GM12801 (cell line): ENCODE results near the gene HPRT1.

Experiments used
- TF ChIP-seq, protein P1 (sequence below): IDR thresholded peaks from one replicate; pipeline ENCODE4 v1.5.1; 2011; ENCODE audit warnings: control low read depth; ENCODE audit not compliant: insufficient read length; ENCODE audit errors: extremely low read depth

Gene HPRT1

GRCh38 chrX:134478374-134478773, 18.4 kb downstream of the HPRT1 start:
- TF ChIP-seq, protein P1, sequence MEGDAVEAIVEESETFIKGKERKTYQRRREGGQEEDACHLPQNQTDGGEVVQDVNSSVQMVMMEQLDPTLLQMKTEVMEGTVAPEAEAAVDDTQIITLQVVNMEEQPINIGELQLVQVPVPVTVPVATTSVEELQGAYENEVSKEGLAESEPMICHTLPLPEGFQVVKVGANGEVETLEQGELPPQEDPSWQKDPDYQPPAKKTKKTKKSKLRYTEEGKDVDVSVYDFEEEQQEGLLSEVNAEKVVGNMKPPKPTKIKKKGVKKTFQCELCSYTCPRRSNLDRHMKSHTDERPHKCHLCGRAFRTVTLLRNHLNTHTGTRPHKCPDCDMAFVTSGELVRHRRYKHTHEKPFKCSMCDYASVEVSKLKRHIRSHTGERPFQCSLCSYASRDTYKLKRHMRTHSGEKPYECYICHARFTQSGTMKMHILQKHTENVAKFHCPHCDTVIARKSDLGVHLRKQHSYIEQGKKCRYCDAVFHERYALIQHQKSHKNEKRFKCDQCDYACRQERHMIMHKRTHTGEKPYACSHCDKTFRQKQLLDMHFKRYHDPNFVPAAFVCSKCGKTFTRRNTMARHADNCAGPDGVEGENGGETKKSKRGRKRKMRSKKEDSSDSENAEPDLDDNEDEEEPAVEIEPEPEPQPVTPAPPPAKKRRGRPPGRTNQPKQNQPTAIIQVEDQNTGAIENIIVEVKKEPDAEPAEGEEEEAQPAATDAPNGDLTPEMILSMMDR, result no peak

DNA sequence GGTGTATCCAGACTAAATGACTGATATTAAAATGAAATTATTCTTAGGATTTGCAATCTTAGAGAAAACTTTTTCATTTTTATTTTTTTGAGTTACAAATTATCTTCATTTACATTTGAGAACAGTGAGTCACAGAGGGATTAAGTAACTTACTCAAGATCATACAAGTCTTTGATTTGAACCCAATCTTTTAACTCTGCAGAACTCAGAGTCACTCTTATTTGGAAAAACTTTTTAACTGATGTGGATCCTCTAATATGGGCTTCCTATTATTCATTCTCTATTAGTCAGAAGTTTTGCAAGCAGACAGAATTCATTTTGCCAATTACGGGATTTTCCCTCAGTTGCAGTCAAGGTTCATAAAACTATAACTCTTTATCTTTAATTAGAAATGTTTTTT, 20.1 kb downstream of the HPRT1 start:
- TF ChIP-seq, protein P1, result no peak

DNA sequence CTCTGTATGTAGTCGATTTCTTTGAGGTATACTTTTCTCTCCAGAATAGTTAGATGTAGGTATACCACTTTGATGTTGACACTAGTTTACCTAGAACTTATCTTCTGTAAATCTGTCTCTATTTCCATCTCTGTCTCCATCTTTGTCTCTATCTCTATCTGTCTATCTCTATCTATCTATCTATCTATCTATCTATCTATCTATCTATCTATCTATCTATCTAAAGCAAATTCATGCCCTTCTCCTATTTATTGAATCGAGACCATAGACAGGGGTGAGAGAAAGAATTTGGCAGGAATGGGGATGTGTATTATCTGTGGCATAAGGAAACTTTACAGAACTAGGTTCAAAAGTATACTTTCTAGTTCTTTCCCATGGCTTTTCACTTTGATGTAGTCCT, 21.4 kb downstream of the HPRT1 start:
- TF ChIP-seq, protein P1, result no peak

DNA sequence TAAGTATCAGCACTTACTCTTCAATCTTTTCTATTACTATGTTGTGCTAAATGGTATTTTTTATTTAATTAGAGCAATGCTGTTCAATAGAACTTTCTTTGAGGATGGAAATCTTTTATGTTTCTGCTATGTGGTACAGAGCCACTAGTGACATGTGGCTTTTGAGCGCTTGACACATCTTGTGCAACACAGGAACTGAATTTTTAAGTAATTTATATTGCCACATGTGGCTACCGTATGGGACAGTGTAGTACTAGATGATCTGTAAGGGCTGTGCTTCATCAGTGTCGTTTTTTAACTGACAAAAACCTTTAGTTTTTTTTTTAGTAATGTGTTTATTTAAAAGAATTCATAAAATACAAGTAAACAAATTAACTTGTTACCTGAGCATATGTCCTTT, 22.4 kb downstream of the HPRT1 start:
- TF ChIP-seq, protein P1, result no peak

- TF ChIP-seq, protein P1, result no peak
Measured at GRCh38 chrX:134484039-134484438, 24.1 kb downstream of the HPRT1 start.

GRCh38 chrX:134501941-134502340, 42.0 kb downstream of the HPRT1 start:
- TF ChIP-seq, protein P1, result no peak

DNA sequence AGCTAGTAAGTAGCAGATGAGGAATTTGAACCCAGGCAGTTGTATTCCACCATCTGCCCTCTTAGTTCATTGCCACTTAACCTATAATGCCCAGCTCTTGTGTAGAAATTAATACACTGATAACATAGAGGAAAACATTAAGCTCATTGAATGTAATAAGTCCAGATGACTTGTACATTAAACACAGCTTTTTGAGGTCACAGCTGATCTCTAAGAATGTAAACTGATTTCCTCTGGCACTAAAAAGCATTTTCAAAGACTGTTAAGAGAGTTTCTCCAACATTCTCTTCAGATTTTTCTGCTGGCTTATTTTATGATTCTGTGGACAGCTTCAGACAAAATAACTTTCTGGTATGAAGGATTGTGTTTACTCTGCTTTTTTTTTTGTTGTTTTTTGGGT, 42.7 kb downstream of the HPRT1 start:
- TF ChIP-seq, protein P1, result no peak

GRCh38 chrX:134512566-134512965, 52.6 kb downstream of the HPRT1 start:
- TF ChIP-seq, protein P1, result no peak
